HEK293T (cell line): ENCODE results near the gene IL5.

ENCODE experiments used
- ARNT ChIP-seq: fragments of 450-650 bp; IDR thresholded peaks from 2 replicates; pipeline ENCODE4 v1.6.1; 2017; ENCODE audit warnings: mild to moderate bottlenecking
- BHLHE40 ChIP-seq: fragments of 450-650 bp; IDR thresholded peaks from 2 replicates; pipeline ENCODE4 v1.6.1; 2016; ENCODE audit warnings: mild to moderate bottlenecking, moderate library complexity, borderline replicate concordance
- CTBP1 ChIP-seq: fragments of 450-650 bp; IDR thresholded peaks from 2 replicates; pipeline ENCODE4 v1.6.1; 2016; ENCODE audit warnings: borderline replicate concordance
- ELF4 ChIP-seq: fragments of 450-650 bp; IDR thresholded peaks from 2 replicates; pipeline ENCODE4 v1.6.1; 2017; ENCODE audit warnings: antibody characterized with exemption
- FOXA1 ChIP-seq: fragments of 450-650 bp; IDR thresholded peaks from 2 replicates; pipeline ENCODE4 v1.6.1; 2016; ENCODE audit warnings: mild to moderate bottlenecking
- FOXK2 ChIP-seq: fragments of 450-650 bp; IDR thresholded peaks from 2 replicates; pipeline ENCODE4 v1.6.1; 2016; ENCODE audit warnings: mild to moderate bottlenecking
- FOXM1 ChIP-seq: fragments of 450-650 bp; IDR thresholded peaks from 2 replicates; pipeline ENCODE4 v1.6.1; 2017; ENCODE audit warnings: mild to moderate bottlenecking, borderline replicate concordance
- HDGF ChIP-seq: fragments of 450-650 bp; IDR thresholded peaks from 2 replicates; pipeline ENCODE4 v1.6.1; 2017; ENCODE audit warnings: antibody characterized with exemption, borderline replicate concordance
- L3MBTL2 ChIP-seq: fragments of 450-650 bp; conservative IDR thresholded peaks from 2 replicates; pipeline ENCODE4 v1.6.1; 2016; ENCODE audit warnings: mild to moderate bottlenecking
- LEF1 ChIP-seq: fragments of 450-650 bp; IDR thresholded peaks from 2 replicates; pipeline ENCODE4 v1.6.1; 2017; ENCODE audit warnings: mild to moderate bottlenecking, borderline replicate concordance
- SP1 ChIP-seq: fragments of 450-650 bp; IDR thresholded peaks from 2 replicates; pipeline ENCODE4 v1.6.1; 2017
- SUZ12 ChIP-seq: fragments of 450-650 bp; IDR thresholded peaks from 2 replicates; pipeline ENCODE4 v1.6.1; 2016; ENCODE audit warnings: mild to moderate bottlenecking
- ZNF384 ChIP-seq: fragments of 450-650 bp; IDR thresholded peaks from 2 replicates; pipeline ENCODE4 v1.6.1; 2016

GRCh38 chr5:132528866-132529634 lies 14.3 kb downstream of the IL5 start:
- TF ChIP-seq BHLHE40 (no peak), SUZ12 (no peak), SP1 (no peak), FOXK2 (no peak), ARNT (no peak), ELF4 (no peak), HDGF (no peak), FOXA1 (no peak), LEF1 (no peak), CTBP1 (no peak), FOXM1 (no peak), ZNF384 (no peak), L3MBTL2 (no peak)
